RWPE2 (cell line): ENCODE measurements around the gene ASB10.

Experiments used
- ATAC-seq: fragments of 200-7000 bp; cut with Tn5 transposase; 3 replicates; pipeline ENCODE4 v1.9.1; 2021; ENCODE audit warnings: low read depth
- DNase-seq: peaks from one replicate; pipeline ENCODE4 v3.0.0-alpha.2; 2020; ENCODE audit warnings: low spot score
- H3K27ac ChIP-seq: fragments of 450-650 bp; 2 replicates; pipeline ENCODE4 v1.5.1; 2017; ENCODE audit warnings: mild to moderate bottlenecking; ENCODE audit not compliant: poor library complexity, severe bottlenecking
- H3K27me3 ChIP-seq: fragments of 250-450 bp; sonication (Bioruptor Pico); 2 replicates; pipeline ENCODE4 v1.5.1; 2021; ENCODE audit warnings: mild to moderate bottlenecking, moderate library complexity; ENCODE audit not compliant: insufficient read depth, poor library complexity, severe bottlenecking
- H3K36me3 ChIP-seq: fragments of 250-450 bp; sonication (Bioruptor Pico); 2 replicates; pipeline ENCODE4 v1.5.1; 2020; ENCODE audit warnings: low read depth, mild to moderate bottlenecking, moderate library complexity
- H3K4me1 ChIP-seq: fragments of 250-450 bp; sonication (Bioruptor Pico); 2 replicates; pipeline ENCODE4 v1.5.1; 2021; ENCODE audit warnings: mild to moderate bottlenecking, moderate library complexity; ENCODE audit not compliant: insufficient read depth, poor library complexity, severe bottlenecking
- H3K4me3 ChIP-seq: fragments of 250-450 bp; sonication (Bioruptor Pico); 2 replicates; pipeline ENCODE4 v1.5.1; 2021; ENCODE audit warnings: mild to moderate bottlenecking, moderate library complexity; ENCODE audit not compliant: severe bottlenecking
- H3K9me3 ChIP-seq: fragments of 250-450 bp; sonication (Bioruptor Pico); 2 replicates; pipeline ENCODE4 v1.5.1; 2021; ENCODE audit warnings: mild to moderate bottlenecking, moderate library complexity; ENCODE audit not compliant: severe bottlenecking
- TF ChIP-seq, protein P1 (sequence below): fragments of 450-650 bp; IDR thresholded peaks from one replicate; pipeline ENCODE4 v1.5.1; 2017; ENCODE audit warnings: mild to moderate bottlenecking, moderate library complexity; ENCODE audit not compliant: poor library complexity, severe bottlenecking

The ASB10 gene

DNA sequence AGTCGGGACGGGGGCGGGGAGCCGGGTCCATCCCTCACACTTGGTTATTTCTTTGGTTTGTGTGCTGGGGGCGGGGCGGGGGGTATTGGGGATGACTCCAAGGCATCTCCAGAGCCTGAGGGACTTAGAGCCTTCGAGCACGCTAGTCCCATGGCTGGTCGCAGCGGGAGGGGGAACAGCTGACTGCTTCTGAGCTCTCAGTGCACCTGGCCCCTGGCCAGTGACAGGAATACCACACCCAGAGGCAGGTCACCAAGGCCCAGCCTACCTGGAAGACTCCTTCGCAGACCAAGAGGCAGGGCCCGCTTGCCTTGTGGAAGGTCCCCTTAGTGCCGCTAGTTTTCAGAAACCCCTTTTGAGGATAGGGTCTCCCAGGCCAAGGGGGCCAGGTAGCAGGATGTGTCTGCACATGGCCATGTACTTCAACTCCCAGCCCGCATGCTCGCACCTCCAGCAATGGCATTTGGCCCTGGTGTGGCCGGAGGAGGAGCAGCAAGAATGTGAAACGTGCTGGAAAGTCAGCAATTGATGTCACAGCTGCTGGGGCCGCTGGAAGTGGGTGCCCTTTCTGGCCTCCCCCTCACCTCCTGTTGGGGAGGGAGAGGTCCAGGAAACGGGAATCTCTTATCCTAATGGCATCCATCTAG lies 60.4 kb downstream of the ASB10 start:
- peaks cover 65% of the 10 kb centered on the region for H3K36me3 ChIP-seq
- ATAC-seq, result no peak
- no peak for DNase-seq

DNA sequence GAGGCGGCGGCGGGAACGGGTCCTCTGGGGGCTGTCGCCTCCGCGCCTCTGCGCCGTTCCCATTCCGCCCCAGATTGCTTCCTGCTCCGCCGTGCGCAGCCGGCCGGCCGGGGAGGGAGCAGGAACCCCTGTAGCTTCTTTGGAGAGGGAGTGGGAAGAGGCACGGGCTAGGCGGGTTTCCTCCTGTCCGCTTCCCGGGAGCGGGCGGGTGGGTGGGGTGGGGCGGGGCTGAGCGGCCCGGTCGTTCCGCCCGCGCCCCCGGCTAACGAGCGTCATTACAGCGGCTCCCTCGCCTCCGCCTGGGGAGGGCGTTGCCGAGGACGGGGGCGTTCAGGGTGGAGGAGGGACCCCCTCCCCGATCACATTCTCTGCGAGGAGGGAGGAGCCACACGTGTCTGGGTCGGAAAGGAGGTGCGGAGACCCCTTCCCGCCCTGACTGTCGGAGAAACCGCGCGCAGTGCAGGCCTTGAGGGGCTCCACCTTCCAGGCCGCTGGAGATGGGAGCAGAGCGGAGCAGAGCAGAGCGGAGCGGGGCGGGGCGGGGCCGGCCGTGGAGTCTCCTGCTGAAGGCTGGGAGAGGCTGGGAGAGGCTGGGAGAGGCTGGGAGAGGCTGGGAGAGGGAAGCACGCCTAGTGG lies 61.1 kb downstream of the ASB10 start:
- TF ChIP-seq, protein P1, sequence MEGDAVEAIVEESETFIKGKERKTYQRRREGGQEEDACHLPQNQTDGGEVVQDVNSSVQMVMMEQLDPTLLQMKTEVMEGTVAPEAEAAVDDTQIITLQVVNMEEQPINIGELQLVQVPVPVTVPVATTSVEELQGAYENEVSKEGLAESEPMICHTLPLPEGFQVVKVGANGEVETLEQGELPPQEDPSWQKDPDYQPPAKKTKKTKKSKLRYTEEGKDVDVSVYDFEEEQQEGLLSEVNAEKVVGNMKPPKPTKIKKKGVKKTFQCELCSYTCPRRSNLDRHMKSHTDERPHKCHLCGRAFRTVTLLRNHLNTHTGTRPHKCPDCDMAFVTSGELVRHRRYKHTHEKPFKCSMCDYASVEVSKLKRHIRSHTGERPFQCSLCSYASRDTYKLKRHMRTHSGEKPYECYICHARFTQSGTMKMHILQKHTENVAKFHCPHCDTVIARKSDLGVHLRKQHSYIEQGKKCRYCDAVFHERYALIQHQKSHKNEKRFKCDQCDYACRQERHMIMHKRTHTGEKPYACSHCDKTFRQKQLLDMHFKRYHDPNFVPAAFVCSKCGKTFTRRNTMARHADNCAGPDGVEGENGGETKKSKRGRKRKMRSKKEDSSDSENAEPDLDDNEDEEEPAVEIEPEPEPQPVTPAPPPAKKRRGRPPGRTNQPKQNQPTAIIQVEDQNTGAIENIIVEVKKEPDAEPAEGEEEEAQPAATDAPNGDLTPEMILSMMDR, result no peak
- H3K4me3 ChIP-seq, result no peak overlapping the region
- no peaks in the 10 kb centered on the region for H3K27me3 ChIP-seq
- DNase-seq (no peak), ATAC-seq (no peak)
- H3K27ac ChIP-seq, result no peak overlapping the region
- H3K4me1 ChIP-seq, result no peaks in the 10 kb centered on the region
- no peaks in the 10 kb centered on the region for H3K9me3 ChIP-seq
- H3K36me3 ChIP-seq, result peaks cover 63% of the 10 kb centered on the region

More for the DNA sequence above, 60.4 kb downstream of the ASB10 start:
- no peaks in the 10 kb centered on the region for H3K9me3 ChIP-seq
- no peak overlapping the region for H3K27ac ChIP-seq
- TF ChIP-seq, protein P1, result no peak
- H3K27me3 ChIP-seq, result no peaks in the 10 kb centered on the region
- H3K4me1 ChIP-seq, result no peaks in the 10 kb centered on the region
- H3K4me3 ChIP-seq, result no peak overlapping the region
